ENCODE results near the gene STAG1. TPM values are rescaled to one million over a fixed set of nuclear protein-coding genes. Genes with fewer than 3 reads are reported as not detected.

The STAG1 gene
- total and polyA plus RNA-seq, 2 experiments from 2014 or later, result 9.0 to 21.9 TPM

- Histone ChIP-seq H4K20me1 (replicated peaks; ENCODE audit: insufficient read depth) (0 out of 2 replicates have a peak, but pooled peaks cover 7% of the 10 kb centered on the region), H3K36me3 (ENCODE audit: insufficient read depth) (peaks cover 2% of the 10 kb centered on the region; the same call in 1 of the 2 replicates), H2AFZ (no peak overlapping the region), H3K79me2 (replicated peaks; ENCODE audit: insufficient read depth) (no peaks in the 10 kb centered on the region; the same call in 1 of the 2 replicates), H3K27me3 (ENCODE audit: insufficient read depth) (no peaks in the 10 kb centered on the region), H3K4me2 (no peak overlapping the region), H3K4me1 (ENCODE audit: insufficient read depth) (peaks cover 10% of the 10 kb centered on the region; the same call in 1 of the 2 replicates), H3K9me2 (ENCODE audit: insufficient read depth) (no peaks in the 10 kb centered on the region), H3K4me3 (no peak overlapping the region), H3F3A (replicated peaks; ENCODE audit: low read depth) (no peaks in the 10 kb centered on the region), H3K27ac (ENCODE audit: low read depth) (no peak overlapping the region)
- H3K36me3 Mint-ChIP-seq (ENCODE audit: low read depth), result peaks cover 36% of the 10 kb centered on the region; the same call in 2 of the 3 replicates
- no peak for TF ChIP-seq EZH2phosphoT487 (IDR thresholded peaks at IDR 0.05; ENCODE audit: unreplicated experiment)
- no peak for TF ChIP-seq ZNF462 (CRISPR knock-in tag; IDR thresholded peaks at IDR 0.05)
- TF ChIP-seq JUNB (IDR thresholded peaks at IDR 0.05; ENCODE audit: unreplicated experiment), result no peak
- TF ChIP-seq POLR2AphosphoS5 (IDR thresholded peaks at IDR 0.05; ENCODE audit: low read depth), result no peak
- no peak for TF ChIP-seq CTCF (conservative IDR thresholded peaks at IDR 0.05; ENCODE audit: low read depth in 2 of 2)
- TF ChIP-seq REST (IDR thresholded peaks at IDR 0.05; ENCODE audit: unreplicated experiment), result no peak
- TF ChIP-seq ZNF114 (CRISPR knock-in tag; IDR thresholded peaks at IDR 0.05), result no peak
- TF ChIP-seq EZH2 (IDR thresholded peaks at IDR 0.05; ENCODE audit: low read depth, unreplicated experiment), result no peak
- no peak for TF ChIP-seq NANOG (IDR thresholded peaks at IDR 0.05; ENCODE audit: borderline replicate concordance)
- no peak for TF ChIP-seq ZNF331 (CRISPR knock-in tag; IDR thresholded peaks at IDR 0.05; ENCODE audit: low read depth)
- no peak for TF ChIP-seq ETS1 (IDR thresholded peaks at IDR 0.05)
- no peak for TF ChIP-seq CREB1 (CRISPR knock-in tag; IDR thresholded peaks at IDR 0.05; ENCODE audit: low read depth)
- no peak for TF ChIP-seq STAT1 (IDR thresholded peaks at IDR 0.05; ENCODE audit: unreplicated experiment)
- H3K9me3 Mint-ChIP-seq, result no peaks in the 10 kb centered on the region
- no peaks in the 10 kb centered on the region for H3K27me3 Mint-ChIP-seq (ENCODE audit: insufficient read depth, low read depth, poor library complexity)
- H3K27ac Mint-ChIP-seq, result no peak overlapping the region
- ATAC-seq (no peak), DNase-seq (ENCODE audit: low spot score) (no peak)
- peaks cover 16% of the 10 kb centered on the region for H3K4me1 Mint-ChIP-seq
- no peak overlapping the region for H3K4me3 Mint-ChIP-seq
Observed at GRCh38 chr3:136293279-136293678, 458.9 kb downstream of the STAG1 start.
